GM23338 (cell line): Measurements from ENCODE around the gene NDUFS4. TPM values are rescaled to one million over a fixed set of nuclear protein-coding genes. Genes with fewer than 3 reads are reported as not detected.

ENCODE experiments used
- ATAC-seq: fragments of 200-7000 bp; cut with Tn5 transposase; 3 replicates; pipeline ENCODE4 v1.9.1; 2020
- DNase-seq: peaks from one replicate; pipeline ENCODE4 v3.0.0-alpha.2; 2015; ENCODE audit warnings: low spot score
- H2AFZ ChIP-seq: fragments of 200-600 bp; sonication (generic); 2 replicates; pipeline ENCODE4 v1.8.0; 2016; ENCODE audit warnings: antibody characterized with exemption, mild to moderate bottlenecking, moderate library complexity
- H3F3A ChIP-seq: fragments of 200-600 bp; sonication (generic); replicated peaks from 2 replicates; pipeline ENCODE4 v1.8.0; 2017; ENCODE audit warnings: antibody characterized with exemption, mixed run types, low read depth
- H3K27ac ChIP-seq: fragments of 200-600 bp; sonication (generic); 2 replicates; pipeline ENCODE4 v1.6.1; 2016; ENCODE audit warnings: low read depth
- H3K27me3 ChIP-seq: fragments of 200-600 bp; sonication (generic); 2 replicates; pipeline ENCODE4 v1.8.0; 2016; ENCODE audit warnings: mild to moderate bottlenecking, mixed run types, moderate library complexity; ENCODE audit not compliant: insufficient read depth
- H3K36me3 ChIP-seq: fragments of 200-600 bp; sonication (generic); 2 replicates; pipeline ENCODE4 v1.8.0; 2016; ENCODE audit warnings: mild to moderate bottlenecking; ENCODE audit not compliant: insufficient read depth
- H3K4me1 ChIP-seq: fragments of 200-600 bp; sonication (generic); 2 replicates; pipeline ENCODE4 v1.8.0; 2016; ENCODE audit warnings: mild to moderate bottlenecking, moderate library complexity; ENCODE audit not compliant: insufficient read depth
- H3K4me2 ChIP-seq: fragments of 200-600 bp; sonication (generic); 2 replicates; pipeline ENCODE4 v1.7.1; 2017; ENCODE audit warnings: mixed run types
- H3K4me3 ChIP-seq: fragments of 200-600 bp; sonication (generic); 2 replicates; pipeline ENCODE4 v1.6.1; 2016; ENCODE audit warnings: mixed run types
- H3K79me2 ChIP-seq: fragments of 200-600 bp; sonication (generic); replicated peaks from 2 replicates; pipeline ENCODE4 v1.8.0; 2017; ENCODE audit warnings: mild to moderate bottlenecking; ENCODE audit not compliant: insufficient read depth
- H3K9me2 ChIP-seq: fragments of 200-600 bp; sonication (generic); 2 replicates; pipeline ENCODE4 v1.8.0; 2017; ENCODE audit not compliant: insufficient read depth
- H4K20me1 ChIP-seq: fragments of 200-600 bp; sonication (generic); replicated peaks from 2 replicates; pipeline ENCODE4 v1.8.0; 2017; ENCODE audit warnings: mild to moderate bottlenecking; ENCODE audit not compliant: insufficient read depth
- H3K27ac Mint-ChIP-seq: 2 replicates; pipeline ENCODE4 v1.8.0; 2020; ENCODE audit warnings: inconsistent platforms, mild to moderate bottlenecking, moderate library complexity, mixed read lengths
- H3K27me3 Mint-ChIP-seq: 3 replicates; pipeline ENCODE4 v1.8.0; 2022; ENCODE audit warnings: low read depth, mild to moderate bottlenecking, moderate library complexity, mixed read lengths, inconsistent platforms; ENCODE audit not compliant: insufficient read depth, poor library complexity
- H3K36me3 Mint-ChIP-seq: 3 replicates; pipeline ENCODE4 v1.8.0; 2021; ENCODE audit warnings: low read depth, mild to moderate bottlenecking, inconsistent platforms, moderate library complexity, mixed read lengths
- H3K4me1 Mint-ChIP-seq: 3 replicates; pipeline ENCODE4 v1.8.0; 2020; ENCODE audit warnings: mild to moderate bottlenecking, inconsistent platforms, mixed read lengths
- H3K4me3 Mint-ChIP-seq: 3 replicates; pipeline ENCODE4 v1.8.0; 2021; ENCODE audit warnings: moderate library complexity, mild to moderate bottlenecking, inconsistent platforms, mixed read lengths
- H3K9me3 Mint-ChIP-seq: 3 replicates; pipeline ENCODE4 v1.8.0; 2020; ENCODE audit warnings: moderate library complexity, mild to moderate bottlenecking, inconsistent platforms, mixed read lengths
- CREB1 ChIP-seq: fragments of 250-450 bp; sonication (Bioruptor Pico); IDR thresholded peaks from 2 replicates; pipeline ENCODE4 v1.5.0; 2020; ENCODE audit warnings: low read depth, mild to moderate bottlenecking, moderate library complexity
- ETS1 ChIP-seq: IDR thresholded peaks from 2 replicates; pipeline ENCODE4 v1.6.1; 2016; ENCODE audit warnings: antibody characterized with exemption
- EZH2 ChIP-seq: fragments of 200-600 bp; sonication (generic); IDR thresholded peaks from one replicate; pipeline ENCODE4 v1.8.0; 2017; ENCODE audit warnings: antibody characterized with exemption, mild to moderate bottlenecking, low read depth; ENCODE audit not compliant: unreplicated experiment
- EZH2phosphoT487 ChIP-seq: fragments of 200-600 bp; sonication (generic); IDR thresholded peaks from one replicate; pipeline ENCODE4 v1.8.1; 2018; ENCODE audit warnings: antibody characterized with exemption; ENCODE audit not compliant: unreplicated experiment
- JUNB ChIP-seq: IDR thresholded peaks from one replicate; pipeline ENCODE4 v1.6.1; 2016; ENCODE audit warnings: antibody characterized with exemption; ENCODE audit not compliant: unreplicated experiment
- NANOG ChIP-seq: IDR thresholded peaks from 2 replicates; pipeline ENCODE4 v1.6.1; 2016; ENCODE audit warnings: antibody characterized with exemption, borderline replicate concordance
- POLR2AphosphoS5 ChIP-seq: IDR thresholded peaks from 2 replicates; pipeline ENCODE4 v1.6.1; 2016; ENCODE audit warnings: antibody characterized with exemption, low read depth
- REST ChIP-seq: IDR thresholded peaks from one replicate; pipeline ENCODE4 v1.6.1; 2018; ENCODE audit warnings: antibody characterized with exemption; ENCODE audit not compliant: unreplicated experiment
- STAT1 ChIP-seq: IDR thresholded peaks from one replicate; pipeline ENCODE4 v1.6.1; 2016; ENCODE audit warnings: antibody characterized with exemption; ENCODE audit not compliant: unreplicated experiment
- ZNF331 ChIP-seq: fragments of 250-450 bp; sonication (Bioruptor Pico); IDR thresholded peaks from 2 replicates; pipeline ENCODE4 v1.5.0; 2020; ENCODE audit warnings: low read depth, mild to moderate bottlenecking, moderate library complexity
- polyA plus RNA-seq: library from polyadenylated mRNA; unstranded; fragments of >200 nt; fragmentation: Nextera tagmentation; extraction: Ambion mirVana; gene quantifications from 2 replicates; pipeline ENCODE4 v1.2.1, GENCODE V29; 2016
- total RNA-seq: library from RNA; depleted of rRNA; stranded (reverse); fragments of >200 nt; shearing (Covaris generic); gene quantifications from 2 replicates; pipeline ENCODE4 v1.2.3, GENCODE V29; 2014
- TF ChIP-seq, protein P1 (sequence below): fragments of 250-450 bp; sonication (Bioruptor Pico); IDR thresholded peaks from 2 replicates; pipeline ENCODE4 v1.5.0; 2020; ENCODE audit warnings: mild to moderate bottlenecking, moderate library complexity
- TF ChIP-seq, protein P2 (sequence below), 2 experiments: fragments of 200-600 bp in 1 of 2; sonication (generic) in 1 of 2; conservative IDR thresholded peaks; 2 replicates each; pipeline versions ENCODE4 v1.5.1 to v1.6.1; 2016 to 2017; ENCODE audit warnings: antibody characterized with exemption in 2 of 2, low read depth in 2 of 2, mild to moderate bottlenecking in 2 of 2, moderate library complexity in 1 of 2

NDUFS4 gene
- total and polyA plus RNA-seq, 2 experiments from 2014 or later: 65.6 to 151 TPM

DNA sequence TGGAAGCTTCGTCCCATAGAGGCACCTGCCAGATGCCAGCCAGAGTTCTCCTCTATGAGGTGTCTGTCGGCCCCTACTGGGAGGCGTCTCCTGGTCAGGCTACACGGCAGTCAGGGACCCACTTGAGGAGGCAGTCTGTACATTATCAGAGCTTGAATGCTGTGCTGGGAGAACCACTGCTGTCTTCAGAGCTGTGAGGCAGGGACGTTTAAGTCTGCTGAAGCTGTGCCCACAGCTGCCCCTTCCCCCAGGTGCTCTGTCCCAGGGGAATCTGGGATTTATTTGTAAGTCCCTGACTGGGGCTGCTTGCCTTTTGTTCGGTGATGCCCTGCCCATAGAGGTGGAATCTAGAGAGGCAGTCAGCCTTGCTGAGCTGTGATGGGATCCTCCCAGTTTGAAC, 70.8 kb downstream of the NDUFS4 start (continued):
- TF ChIP-seq, protein P1, sequence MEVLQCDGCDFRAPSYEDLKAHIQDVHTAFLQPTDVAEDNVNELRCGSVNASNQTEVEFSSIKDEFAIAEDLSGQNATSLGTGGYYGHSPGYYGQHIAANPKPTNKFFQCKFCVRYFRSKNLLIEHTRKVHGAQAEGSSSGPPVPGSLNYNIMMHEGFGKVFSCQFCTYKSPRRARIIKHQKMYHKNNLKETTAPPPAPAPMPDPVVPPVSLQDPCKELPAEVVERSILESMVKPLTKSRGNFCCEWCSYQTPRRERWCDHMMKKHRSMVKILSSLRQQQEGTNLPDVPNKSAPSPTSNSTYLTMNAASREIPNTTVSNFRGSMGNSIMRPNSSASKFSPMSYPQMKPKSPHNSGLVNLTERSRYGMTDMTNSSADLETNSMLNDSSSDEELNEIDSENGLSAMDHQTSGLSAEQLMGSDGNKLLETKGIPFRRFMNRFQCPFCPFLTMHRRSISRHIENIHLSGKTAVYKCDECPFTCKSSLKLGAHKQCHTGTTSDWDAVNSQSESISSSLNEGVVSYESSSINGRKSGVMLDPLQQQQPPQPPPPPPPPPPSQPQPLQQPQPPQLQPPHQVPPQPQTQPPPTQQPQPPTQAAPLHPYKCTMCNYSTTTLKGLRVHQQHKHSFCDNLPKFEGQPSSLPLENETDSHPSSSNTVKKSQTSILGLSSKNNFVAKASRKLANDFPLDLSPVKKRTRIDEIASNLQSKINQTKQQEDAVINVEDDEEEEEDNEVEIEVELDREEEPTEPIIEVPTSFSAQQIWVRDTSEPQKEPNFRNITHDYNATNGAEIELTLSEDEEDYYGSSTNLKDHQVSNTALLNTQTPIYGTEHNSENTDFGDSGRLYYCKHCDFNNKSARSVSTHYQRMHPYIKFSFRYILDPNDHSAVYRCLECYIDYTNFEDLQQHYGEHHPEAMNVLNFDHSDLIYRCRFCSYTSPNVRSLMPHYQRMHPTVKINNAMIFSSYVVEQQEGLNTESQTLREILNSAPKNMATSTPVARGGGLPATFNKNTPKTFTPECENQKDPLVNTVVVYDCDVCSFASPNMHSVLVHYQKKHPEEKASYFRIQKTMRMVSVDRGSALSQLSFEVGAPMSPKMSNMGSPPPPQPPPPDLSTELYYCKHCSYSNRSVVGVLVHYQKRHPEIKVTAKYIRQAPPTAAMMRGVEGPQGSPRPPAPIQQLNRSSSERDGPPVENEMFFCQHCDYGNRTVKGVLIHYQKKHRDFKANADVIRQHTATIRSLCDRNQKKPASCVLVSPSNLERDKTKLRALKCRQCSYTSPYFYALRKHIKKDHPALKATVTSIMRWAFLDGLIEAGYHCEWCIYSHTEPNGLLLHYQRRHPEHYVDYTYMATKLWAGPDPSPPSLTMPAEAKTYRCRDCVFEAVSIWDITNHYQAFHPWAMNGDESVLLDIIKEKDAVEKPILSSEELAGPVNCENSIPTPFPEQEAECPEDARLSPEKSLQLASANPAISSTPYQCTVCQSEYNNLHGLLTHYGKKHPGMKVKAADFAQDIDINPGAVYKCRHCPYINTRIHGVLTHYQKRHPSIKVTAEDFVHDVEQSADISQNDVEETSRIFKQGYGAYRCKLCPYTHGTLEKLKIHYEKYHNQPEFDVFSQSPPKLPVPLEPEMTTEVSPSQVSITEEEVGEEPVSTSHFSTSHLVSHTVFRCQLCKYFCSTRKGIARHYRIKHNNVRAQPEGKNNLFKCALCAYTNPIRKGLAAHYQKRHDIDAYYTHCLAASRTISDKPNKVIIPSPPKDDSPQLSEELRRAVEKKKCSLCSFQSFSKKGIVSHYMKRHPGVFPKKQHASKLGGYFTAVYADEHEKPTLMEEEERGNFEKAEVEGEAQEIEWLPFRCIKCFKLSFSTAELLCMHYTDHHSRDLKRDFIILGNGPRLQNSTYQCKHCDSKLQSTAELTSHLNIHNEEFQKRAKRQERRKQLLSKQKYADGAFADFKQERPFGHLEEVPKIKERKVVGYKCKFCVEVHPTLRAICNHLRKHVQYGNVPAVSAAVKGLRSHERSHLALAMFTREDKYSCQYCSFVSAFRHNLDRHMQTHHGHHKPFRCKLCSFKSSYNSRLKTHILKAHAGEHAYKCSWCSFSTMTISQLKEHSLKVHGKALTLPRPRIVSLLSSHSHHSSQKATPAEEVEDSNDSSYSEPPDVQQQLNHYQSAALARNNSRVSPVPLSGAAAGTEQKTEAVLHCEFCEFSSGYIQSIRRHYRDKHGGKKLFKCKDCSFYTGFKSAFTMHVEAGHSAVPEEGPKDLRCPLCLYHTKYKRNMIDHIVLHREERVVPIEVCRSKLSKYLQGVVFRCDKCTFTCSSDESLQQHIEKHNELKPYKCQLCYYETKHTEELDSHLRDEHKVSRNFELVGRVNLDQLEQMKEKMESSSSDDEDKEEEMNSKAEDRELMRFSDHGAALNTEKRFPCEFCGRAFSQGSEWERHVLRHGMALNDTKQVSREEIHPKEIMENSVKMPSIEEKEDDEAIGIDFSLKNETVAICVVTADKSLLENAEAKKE (CRISPR knock-in tag): no peak
- TF ChIP-seq JUNB: no peak
- no peak for TF ChIP-seq POLR2AphosphoS5
- TF ChIP-seq CREB1: no peak
- TF ChIP-seq ZNF331: no peak
- no peak for TF ChIP-seq EZH2phosphoT487
- TF ChIP-seq, protein P2, sequence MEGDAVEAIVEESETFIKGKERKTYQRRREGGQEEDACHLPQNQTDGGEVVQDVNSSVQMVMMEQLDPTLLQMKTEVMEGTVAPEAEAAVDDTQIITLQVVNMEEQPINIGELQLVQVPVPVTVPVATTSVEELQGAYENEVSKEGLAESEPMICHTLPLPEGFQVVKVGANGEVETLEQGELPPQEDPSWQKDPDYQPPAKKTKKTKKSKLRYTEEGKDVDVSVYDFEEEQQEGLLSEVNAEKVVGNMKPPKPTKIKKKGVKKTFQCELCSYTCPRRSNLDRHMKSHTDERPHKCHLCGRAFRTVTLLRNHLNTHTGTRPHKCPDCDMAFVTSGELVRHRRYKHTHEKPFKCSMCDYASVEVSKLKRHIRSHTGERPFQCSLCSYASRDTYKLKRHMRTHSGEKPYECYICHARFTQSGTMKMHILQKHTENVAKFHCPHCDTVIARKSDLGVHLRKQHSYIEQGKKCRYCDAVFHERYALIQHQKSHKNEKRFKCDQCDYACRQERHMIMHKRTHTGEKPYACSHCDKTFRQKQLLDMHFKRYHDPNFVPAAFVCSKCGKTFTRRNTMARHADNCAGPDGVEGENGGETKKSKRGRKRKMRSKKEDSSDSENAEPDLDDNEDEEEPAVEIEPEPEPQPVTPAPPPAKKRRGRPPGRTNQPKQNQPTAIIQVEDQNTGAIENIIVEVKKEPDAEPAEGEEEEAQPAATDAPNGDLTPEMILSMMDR (conservative IDR thresholded peaks at IDR 0.05; ENCODE audit: low read depth in 2 of 2): no peak
- TF ChIP-seq STAT1: no peak
- no peak for TF ChIP-seq NANOG

DNA sequence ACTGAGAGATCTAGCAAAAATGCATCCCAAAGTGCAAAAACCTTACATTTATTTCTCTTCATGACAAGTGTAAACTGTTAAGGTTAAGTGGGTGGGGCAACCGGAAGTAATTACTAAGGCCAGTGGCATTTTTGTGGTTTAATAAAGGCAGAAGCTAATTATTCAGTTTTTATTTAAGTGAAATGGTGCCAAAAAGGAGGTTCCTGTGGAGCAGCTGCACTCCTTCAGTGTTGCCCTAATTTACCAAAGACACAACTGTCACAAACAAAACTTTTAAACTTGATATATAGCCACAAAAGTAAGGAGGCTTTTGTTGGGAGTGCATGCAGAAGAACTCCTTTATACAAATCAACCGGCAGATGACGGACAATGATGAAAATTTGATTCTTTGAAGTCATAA, 81.6 kb downstream of the NDUFS4 start:
- H3F3A ChIP-seq: no peaks in the 10 kb centered on the region
- peak overlapping the region; percentile 27; the same call in 1 of the 2 replicates for H3K4me3 ChIP-seq
- no peaks in the 10 kb centered on the region for H3K9me2 ChIP-seq
- no peak overlapping the region for H2AFZ ChIP-seq
- H3K27ac ChIP-seq: peak overlapping the region; percentile 61
- Mint-ChIP-seq H3K9me3 (no peaks in the 10 kb centered on the region), H3K27me3 (no peaks in the 10 kb centered on the region), H3K27ac (peak overlapping the region; percentile 47), H3K4me1 (peaks cover 59% of the 10 kb centered on the region), H3K36me3 (peaks cover 11% of the 10 kb centered on the region; the same call in 2 of the 3 replicates), H3K4me3 (no peak overlapping the region; the same call in 2 of the 3 replicates)
- H3K4me2 ChIP-seq: peak overlapping the region; percentile 50
- H3K4me1 ChIP-seq: peaks cover 61% of the 10 kb centered on the region
- DNase-seq: no peak
- no peak for ATAC-seq
- H3K36me3 ChIP-seq: no peaks in the 10 kb centered on the region
- no peaks in the 10 kb centered on the region for H4K20me1 ChIP-seq
- no peaks in the 10 kb centered on the region for H3K79me2 ChIP-seq
- H3K27me3 ChIP-seq: no peaks in the 10 kb centered on the region
- TF ChIP-seq EZH2: no peak
- TF ChIP-seq CREB1: no peak
- TF ChIP-seq ETS1: no peak
- no peak for TF ChIP-seq REST
- TF ChIP-seq JUNB: no peak
- no peak for TF ChIP-seq EZH2phosphoT487
